Endothelial cell of umbilical vein (primary cell): Measurements from ENCODE around the gene TMPRSS9. TPM values are rescaled to one million over a fixed set of nuclear protein-coding genes. Genes with fewer than 3 reads are reported as not detected.

Experiments used
- BruUV-seq: library from RNA; stranded (reverse); fragments of 400-500 nt; replicated peaks from 2 replicates; lab custom pipeline; 2021; lab: Mats Ljungman, UMichigan
- CTCF ChIA-PET: fragments of 300-600, 350-600 bp; sonication (Branson Sonifier 250); formaldehyde crosslinking; loops from one replicate; lab custom pipeline; 2021; ENCODE audit warnings: antibody characterized with exemption, inconsistent platforms; lab: Charles Lee
- POLR2A ChIA-PET: fragments of 300-600, 350-600 bp; sonication (Branson Sonifier 250); formaldehyde crosslinking; loops from one replicate; lab custom pipeline; 2021; ENCODE audit warnings: antibody characterized with exemption, inconsistent platforms; lab: Charles Lee
- DNase-seq: peaks from one replicate; pipeline ENCODE4 v3.0.0-alpha.2; 2011; ENCODE audit warnings: low read depth, low spot score
- FAIRE-seq: peaks from 2 replicates; lab custom pipeline; 2011; peaks lifted over from hg19 to GRCh38; lab: Jason Lieb, UNC
- H2AFZ ChIP-seq: 2 replicates; pipeline ENCODE4 v1.6.0; 2012; ENCODE audit warnings: low read depth, low read length, control low read depth, inconsistent platforms
- H3K27ac ChIP-seq: 2 replicates; pipeline ENCODE4 v1.5.1; 2011; ENCODE audit warnings: low read depth, mild to moderate bottlenecking, control low read depth, low read length, moderate library complexity; ENCODE audit not compliant: insufficient read depth
- H3K27me3 ChIP-seq, 2 experiments: 2 replicates each; pipeline versions ENCODE4 v1.6.0 to v1.6.1; 2011; ENCODE audit warnings: low read length in 2 of 2, mixed read lengths in 1 of 2; ENCODE audit not compliant: control insufficient read depth in 2 of 2, insufficient read depth in 2 of 2
- H3K36me3 ChIP-seq, 2 experiments: 2 replicates in 1 of 2; 3 replicates in 1 of 2; pipeline ENCODE4 v1.5.1; 2011; ENCODE audit warnings: low read length in 2 of 2, mild to moderate bottlenecking in 1 of 2, moderate library complexity in 1 of 2; ENCODE audit not compliant: control insufficient read depth in 2 of 2, insufficient read depth in 2 of 2; ENCODE audit errors: extremely low read depth in 1 of 2
- H3K4me1 ChIP-seq: 3 replicates; pipeline ENCODE4 v1.5.1; 2011; ENCODE audit warnings: mild to moderate bottlenecking, low read length; ENCODE audit not compliant: control insufficient read depth, insufficient read depth; ENCODE audit errors: extremely low read depth
- H3K4me2 ChIP-seq: 2 replicates; pipeline ENCODE4 v1.6.1; 2011; ENCODE audit warnings: low read length, control low read depth, mixed read lengths; ENCODE audit not compliant: insufficient read depth
- H3K4me3 ChIP-seq, 3 experiments: fragments of 200-600 bp in 1 of 3; sonication (generic), shearing (Covaris generic) in 1 of 3; replicated peaks in 1 of 3; 2 replicates each; pipeline ENCODE4 v1.5.1; 2011 to 2016; ENCODE audit warnings: control low read depth in 3 of 3, low read length in 3 of 3, mild to moderate bottlenecking in 2 of 3, inconsistent platforms in 1 of 3, low read depth in 1 of 3, moderate library complexity in 1 of 3; ENCODE audit not compliant: insufficient read depth in 1 of 3
- H3K79me2 ChIP-seq: 2 replicates; pipeline ENCODE4 v1.6.0; 2012; ENCODE audit warnings: low read length, inconsistent platforms; ENCODE audit not compliant: control insufficient read depth, insufficient read depth
- H3K9ac ChIP-seq: replicated peaks from 2 replicates; pipeline ENCODE3; 2011; ENCODE audit warnings: low read length, control low read depth; ENCODE audit not compliant: insufficient read depth; ENCODE audit errors: extremely low read depth
- H3K9me1 ChIP-seq: replicated peaks from 3 replicates; pipeline ENCODE4 v1.6.0; 2011; ENCODE audit warnings: mild to moderate bottlenecking, low read length; ENCODE audit not compliant: control insufficient read depth, insufficient read depth; ENCODE audit errors: extremely low read depth
- H3K9me3 ChIP-seq: replicated peaks from 2 replicates; pipeline ENCODE4 v1.5.1; 2012; ENCODE audit warnings: low read length, inconsistent platforms; ENCODE audit not compliant: control insufficient read depth, insufficient read depth
- H4K20me1 ChIP-seq: replicated peaks from 2 replicates; pipeline ENCODE3; 2011; ENCODE audit warnings: mild to moderate bottlenecking, low read length; ENCODE audit not compliant: control insufficient read depth, insufficient read depth; ENCODE audit errors: extremely low read depth
- EZH2 ChIP-seq: IDR thresholded peaks from 2 replicates; pipeline ENCODE4 v1.6.1; 2012; ENCODE audit warnings: borderline replicate concordance, low read depth, mild to moderate bottlenecking, moderate library complexity, low read length, inconsistent platforms; ENCODE audit not compliant: severe bottlenecking
- FOS ChIP-seq: IDR thresholded peaks from 2 replicates; pipeline ENCODE4 v1.6.1; 2011; ENCODE audit warnings: mild to moderate bottlenecking, low read length, moderate library complexity, borderline replicate concordance; ENCODE audit not compliant: insufficient read depth
- GATA2 ChIP-seq: IDR thresholded peaks from 2 replicates; pipeline ENCODE4 v1.7.0; 2011; ENCODE audit warnings: low read depth, mild to moderate bottlenecking, moderate library complexity, mixed read lengths, low read length; ENCODE audit not compliant: insufficient read length, insufficient read depth
- JUN ChIP-seq: IDR thresholded peaks from 2 replicates; pipeline ENCODE4 v1.6.1; 2011; ENCODE audit warnings: borderline replicate concordance, low read depth; ENCODE audit not compliant: insufficient read length, insufficient read depth
- MYC ChIP-seq: IDR thresholded peaks from one replicate; pipeline ENCODE4 v1.6.1; 2011; ENCODE audit warnings: mild to moderate bottlenecking, low read depth, low read length
- POLR2A ChIP-seq: IDR thresholded peaks from 2 replicates; pipeline ENCODE4 v1.6.1; 2012; ENCODE audit warnings: low read depth, mild to moderate bottlenecking, control low read depth, low read length
- POLR2AphosphoS5 ChIP-seq: IDR thresholded peaks from 2 replicates; pipeline ENCODE4 v1.6.1; 2012; ENCODE audit warnings: low read depth, mild to moderate bottlenecking, control low read depth, low read length, moderate library complexity; ENCODE audit not compliant: insufficient read depth
- dilution Hi-C: fragments of 300-500 bp; cut with MboI; formaldehyde crosslinking; loops from one replicate; pipeline ENCODE4 v1.15.0; 2019; ENCODE audit warnings: low sequenced_read_pairs; ENCODE audit not compliant: extremely low pct_ligation_motif_present
- intact Hi-C: fragments of 100-400 bp; cut with micrococcal nuclease; formaldehyde crosslinking; loops from one replicate; pipeline ENCODE4 v1.10.0; 2022
- polyA plus RNA-seq, 4 experiments: library from polyadenylated mRNA; depleted of rRNA in 3 of 4; stranded (reverse) in 3 of 4; unstranded in 1 of 4; fragments of >200 nt; gene quantifications; 2 replicates each; pipeline versions ENCODE4 v1.2.1 to v1.2.3, GENCODE V29; 2011 to 2012; ENCODE audit warnings: missing spikeins in 1 of 4
- total RNA-seq: library from RNA; stranded (reverse); gene quantifications from 2 replicates; pipeline ENCODE4 v1.2.3, GENCODE V29; 2021
- TF ChIP-seq, protein P1 (sequence below): IDR thresholded peaks from 2 replicates; pipeline ENCODE4 v1.6.1; 2011; ENCODE audit not compliant: insufficient read depth, insufficient read length
- TF ChIP-seq, protein P2 (sequence below), 2 donors: IDR thresholded peaks; 1 replicate in 1 of 2; 2 replicates in 1 of 2; pipeline ENCODE4 v1.5.1; 2011; ENCODE audit warnings: low read length in 2 of 2, mild to moderate bottlenecking in 2 of 2, moderate library complexity in 2 of 2, control low read depth in 1 of 2, inconsistent platforms in 1 of 2, low read depth in 1 of 2; ENCODE audit not compliant: insufficient read depth in 1 of 2; ENCODE audit errors: extremely low read depth in 1 of 2

The TMPRSS9 gene
- total and polyA plus RNA-seq, 2 donors (not counting 3 experiments of a cell fraction or from before 2014, with no cell fraction given): not detected

DNA sequence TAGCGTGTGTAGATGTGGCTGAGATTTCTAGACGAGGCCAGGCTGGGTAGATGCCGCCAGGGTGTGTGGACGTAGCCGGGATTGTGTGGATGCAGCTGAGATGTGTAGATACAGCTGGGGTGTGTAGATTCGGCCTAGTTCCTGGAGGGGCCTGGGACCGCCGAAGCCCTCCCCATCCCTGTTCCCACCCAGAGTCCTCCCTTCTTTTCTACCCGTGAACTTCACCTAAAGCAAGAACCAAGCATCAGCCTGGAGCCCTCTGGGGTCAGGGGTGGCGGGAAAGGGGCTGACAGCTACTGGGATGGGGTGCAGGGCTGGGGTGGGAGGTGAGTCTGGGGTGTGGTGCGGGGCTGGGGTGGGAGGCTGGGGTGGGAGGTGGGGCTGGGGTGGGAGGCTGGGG is 768 bp downstream of the TMPRSS9 start:
- no peak overlapping the region for H2AFZ ChIP-seq
- no peaks in the 10 kb centered on the region for H3K9me3 ChIP-seq
- H3K9ac ChIP-seq: no peak overlapping the region
- intact Hi-C loops (no loop called here), dilution Hi-C loops (no loop called here)
- no TSS peak for BruUV-seq
- no peaks in the 10 kb centered on the region for H3K36me3 ChIP-seq
- TF ChIP-seq, protein P1, sequence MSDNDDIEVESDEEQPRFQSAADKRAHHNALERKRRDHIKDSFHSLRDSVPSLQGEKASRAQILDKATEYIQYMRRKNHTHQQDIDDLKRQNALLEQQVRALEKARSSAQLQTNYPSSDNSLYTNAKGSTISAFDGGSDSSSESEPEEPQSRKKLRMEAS: no peak
- TF ChIP-seq JUN (no peak), MYC (no peak), POLR2AphosphoS5 (no peak), GATA2 (no peak), POLR2A (no peak), FOS (no peak), EZH2 (no peak)
- TF ChIP-seq, protein P2, sequence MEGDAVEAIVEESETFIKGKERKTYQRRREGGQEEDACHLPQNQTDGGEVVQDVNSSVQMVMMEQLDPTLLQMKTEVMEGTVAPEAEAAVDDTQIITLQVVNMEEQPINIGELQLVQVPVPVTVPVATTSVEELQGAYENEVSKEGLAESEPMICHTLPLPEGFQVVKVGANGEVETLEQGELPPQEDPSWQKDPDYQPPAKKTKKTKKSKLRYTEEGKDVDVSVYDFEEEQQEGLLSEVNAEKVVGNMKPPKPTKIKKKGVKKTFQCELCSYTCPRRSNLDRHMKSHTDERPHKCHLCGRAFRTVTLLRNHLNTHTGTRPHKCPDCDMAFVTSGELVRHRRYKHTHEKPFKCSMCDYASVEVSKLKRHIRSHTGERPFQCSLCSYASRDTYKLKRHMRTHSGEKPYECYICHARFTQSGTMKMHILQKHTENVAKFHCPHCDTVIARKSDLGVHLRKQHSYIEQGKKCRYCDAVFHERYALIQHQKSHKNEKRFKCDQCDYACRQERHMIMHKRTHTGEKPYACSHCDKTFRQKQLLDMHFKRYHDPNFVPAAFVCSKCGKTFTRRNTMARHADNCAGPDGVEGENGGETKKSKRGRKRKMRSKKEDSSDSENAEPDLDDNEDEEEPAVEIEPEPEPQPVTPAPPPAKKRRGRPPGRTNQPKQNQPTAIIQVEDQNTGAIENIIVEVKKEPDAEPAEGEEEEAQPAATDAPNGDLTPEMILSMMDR (IDR thresholded peaks at IDR 0.05; ENCODE audit: extremely low read depth in 1 of 2, insufficient read depth in 1 of 2, low read depth in 1 of 2, low read length in 2 of 2): no peak
- H3K27me3 ChIP-seq: peaks cover 5 to 11% of the 10 kb centered on the region in 2 experiments
- H3K4me1 ChIP-seq: no peaks in the 10 kb centered on the region
- DNase-seq: no peak
- POLR2A ChIA-PET: no interaction called here
- no peaks in the 10 kb centered on the region for H3K79me2 ChIP-seq
- FAIRE-seq: no peak
- no peak overlapping the region for H3K27ac ChIP-seq
- CTCF ChIA-PET: no interaction called here
- H4K20me1 ChIP-seq: no peaks in the 10 kb centered on the region
- H3K4me2 ChIP-seq: no peak overlapping the region
- H3K4me3 ChIP-seq: no peak overlapping the region
- no peaks in the 10 kb centered on the region for H3K9me1 ChIP-seq
